DLD1 (cell line): ENCODE data around the gene SLC5A10.

Experiments
- in situ Hi-C: cut with HindIII; loops from 2 replicates; pipeline ENCODE4 v1.10.0; 2017; ENCODE audit warnings: low sequenced_read_pairs

The SLC5A10 gene

DNA sequence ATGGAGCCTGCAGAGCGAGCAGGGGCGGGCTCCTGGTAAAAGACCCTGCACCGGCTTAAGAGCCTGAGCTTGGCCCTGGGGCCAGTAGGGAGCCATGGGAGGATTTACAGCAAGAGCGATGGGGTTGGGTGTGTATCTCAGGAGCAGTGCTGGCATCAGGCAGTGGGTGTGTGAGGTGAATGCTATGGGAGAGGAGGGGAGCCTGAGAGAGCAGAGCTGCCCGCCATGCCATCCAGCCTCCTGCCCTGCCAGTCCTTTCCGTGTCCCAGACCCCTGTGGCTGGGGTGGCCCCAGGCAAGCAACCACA lies 29.3 kb downstream of the SLC5A10 start:
- in situ Hi-C loops: no loop called here

- in situ Hi-C loops: no loop called here
These were observed 29.9 kb downstream of the SLC5A10 start for GRCh38 chr17:18981642-18982424.

DNA sequence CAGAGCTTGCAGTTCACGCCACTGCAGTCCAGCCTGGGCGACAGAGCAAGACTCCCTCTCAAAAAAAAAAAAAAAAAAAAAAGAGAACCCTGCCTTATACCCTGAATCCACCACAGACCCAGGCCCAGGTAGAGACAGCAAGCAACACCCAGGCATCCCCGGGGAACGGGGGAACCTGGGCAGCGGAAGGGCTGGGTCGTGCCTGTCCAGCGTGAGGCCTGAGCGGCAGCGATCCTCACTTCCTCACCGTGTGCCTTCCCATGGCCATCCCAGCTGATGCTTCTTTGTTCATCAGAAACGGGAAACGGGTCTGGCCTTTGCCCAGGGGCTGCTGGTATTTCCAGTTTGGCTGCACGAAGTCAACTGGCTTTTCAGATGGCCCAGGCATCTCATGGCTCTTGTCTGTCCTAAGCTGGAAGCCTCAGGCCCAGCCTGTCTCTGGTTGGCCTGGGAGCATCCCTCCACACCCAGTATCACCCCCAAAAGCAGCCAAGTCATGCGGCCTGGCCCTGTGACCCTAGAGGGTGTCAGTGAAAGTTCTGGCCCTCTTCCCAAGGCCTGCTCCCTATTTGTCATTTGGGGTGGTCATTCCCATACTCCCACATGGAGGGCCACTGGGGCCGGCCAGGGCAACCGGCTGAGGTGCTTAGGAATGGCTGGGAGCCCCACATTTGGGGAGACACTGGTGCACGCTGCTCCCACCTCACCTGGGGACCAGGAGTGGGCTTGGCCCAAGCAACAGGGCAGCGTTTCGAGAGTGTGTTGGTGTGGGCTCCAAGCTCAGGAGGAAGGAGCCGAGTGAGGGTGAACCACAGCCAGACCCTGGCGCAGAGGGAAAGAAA lies 32.5 kb downstream of the SLC5A10 start:
- in situ Hi-C loops: no loop called here

- in situ Hi-C loops: no loop called here
These were observed 33.5 kb downstream of the SLC5A10 start for GRCh38 chr17:18985475-18985874.

- in situ Hi-C loops: no loop called here
These were observed 34.7 kb downstream of the SLC5A10 start for GRCh38 chr17:18986541-18987229.

DNA sequence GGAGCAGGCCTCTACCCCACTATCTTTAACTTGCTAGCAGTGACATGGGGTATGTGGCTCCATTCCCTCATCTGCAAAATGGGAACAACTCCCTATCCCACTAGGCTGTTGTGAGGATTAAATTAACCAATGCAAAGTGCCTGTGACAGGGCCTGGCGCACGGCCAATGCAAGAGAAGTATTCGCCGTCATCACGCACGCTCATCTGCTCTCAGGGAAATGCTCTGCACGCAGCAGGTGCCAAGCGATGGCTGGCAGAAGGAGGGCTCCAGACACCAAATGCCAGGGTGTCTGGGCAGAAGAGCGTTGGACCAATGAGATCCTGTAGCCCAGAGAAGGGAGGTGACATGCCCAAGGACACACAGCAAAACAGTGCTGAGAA lies 35.3 kb downstream of the SLC5A10 start:
- in situ Hi-C loops: no loop called here

GRCh38 chr17:18987862-18988545 lies 36.0 kb downstream of the SLC5A10 start:
- in situ Hi-C loops: no loop called here

- in situ Hi-C loops: no loop called here
These were observed 36.7 kb downstream of the SLC5A10 start for GRCh38 chr17:18988546-18989173.

DNA sequence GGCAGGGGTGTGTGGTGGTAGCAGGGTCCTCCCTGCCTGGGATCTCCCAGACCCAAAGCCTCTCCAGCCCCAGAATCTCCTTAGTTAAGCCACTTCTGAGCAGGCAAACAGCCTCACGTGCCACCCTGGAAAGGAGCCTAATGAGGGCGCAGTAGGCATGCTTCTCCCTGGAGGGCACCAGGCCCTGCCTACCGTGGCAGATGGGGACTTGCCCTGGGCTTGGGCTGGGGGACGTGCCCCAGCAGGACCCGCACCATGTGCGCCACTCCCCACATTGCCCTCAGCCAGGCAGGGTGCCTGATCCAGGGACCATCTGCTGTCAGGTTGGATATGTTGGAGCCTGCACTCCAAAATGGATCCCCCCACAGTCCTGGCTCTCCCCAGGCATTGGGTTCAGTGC lies 38.4 kb downstream of the SLC5A10 start:
- in situ Hi-C loops: no loop called here

DNA sequence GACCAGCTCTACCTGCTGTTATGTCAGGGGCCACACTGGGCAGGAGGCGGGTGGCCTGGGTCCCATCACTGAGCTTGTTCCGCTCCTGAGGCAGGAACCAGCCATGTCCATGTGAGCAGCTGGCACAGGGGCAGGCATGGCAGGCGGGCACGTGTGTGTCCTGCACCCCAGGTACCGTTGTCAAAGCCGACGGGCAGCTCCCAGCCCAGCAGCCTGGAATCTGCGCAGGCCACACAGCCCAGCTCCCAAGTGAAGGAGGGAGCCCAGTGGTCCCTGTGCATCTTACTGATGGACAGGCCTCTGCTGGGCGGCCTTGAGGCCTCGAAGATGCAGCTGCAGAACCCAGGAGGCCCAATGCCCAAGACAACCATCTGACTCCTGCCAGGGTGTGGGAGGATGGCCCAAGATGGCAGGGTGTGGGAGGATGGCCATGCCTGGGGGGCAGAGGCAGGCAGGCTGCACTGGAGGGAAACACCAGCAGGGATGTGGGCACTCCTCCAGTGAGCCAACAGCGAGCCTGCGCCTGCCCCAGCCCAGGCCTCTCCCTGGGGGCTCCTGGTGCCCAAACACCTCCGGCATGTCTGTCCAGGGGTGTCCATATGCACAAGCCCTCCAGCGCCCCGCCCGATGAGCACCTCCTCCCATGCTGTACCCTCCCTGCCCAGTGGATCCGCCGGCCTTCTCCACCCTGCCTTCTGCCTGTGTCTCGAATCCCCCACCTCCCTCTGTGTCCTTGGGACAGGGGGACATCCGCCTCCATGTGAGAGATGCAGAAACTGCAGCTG lies 39.8 kb downstream of the SLC5A10 start:
- in situ Hi-C loops: no loop called here

DNA sequence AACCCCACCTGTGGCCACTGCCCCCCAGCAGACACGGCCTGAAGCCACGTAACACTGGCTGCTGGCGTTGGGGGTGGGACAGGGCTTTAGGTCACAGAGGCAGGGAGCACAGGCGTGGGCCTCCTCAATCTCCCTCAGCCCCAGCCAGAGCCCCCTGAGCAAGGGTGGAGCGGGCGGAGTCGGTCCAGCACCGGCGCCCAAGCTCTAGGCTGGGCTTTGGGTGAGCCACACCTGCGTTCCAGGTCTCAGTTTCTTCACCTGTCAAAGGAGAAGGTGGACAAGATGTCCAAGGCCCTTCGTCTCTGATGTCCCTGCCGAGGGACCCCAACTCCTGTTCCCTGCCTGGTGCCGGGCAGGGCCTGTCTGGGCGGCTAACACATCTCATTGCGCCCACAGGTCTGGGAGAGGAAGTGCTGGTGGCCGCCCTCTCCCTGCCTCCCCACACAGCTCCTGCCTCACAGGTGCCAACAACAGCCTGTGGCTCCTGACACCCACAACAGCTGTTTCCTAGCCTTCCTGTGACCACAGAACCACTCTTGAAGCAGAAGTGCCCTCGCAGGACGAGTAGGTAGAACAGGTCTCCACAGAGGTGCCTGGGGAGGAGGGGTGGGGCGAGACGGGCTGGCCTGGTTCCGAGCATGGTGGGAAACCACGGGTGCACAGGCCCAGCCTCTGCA lies 40.6 kb downstream of the SLC5A10 start:
- in situ Hi-C loops: no loop called here

DNA sequence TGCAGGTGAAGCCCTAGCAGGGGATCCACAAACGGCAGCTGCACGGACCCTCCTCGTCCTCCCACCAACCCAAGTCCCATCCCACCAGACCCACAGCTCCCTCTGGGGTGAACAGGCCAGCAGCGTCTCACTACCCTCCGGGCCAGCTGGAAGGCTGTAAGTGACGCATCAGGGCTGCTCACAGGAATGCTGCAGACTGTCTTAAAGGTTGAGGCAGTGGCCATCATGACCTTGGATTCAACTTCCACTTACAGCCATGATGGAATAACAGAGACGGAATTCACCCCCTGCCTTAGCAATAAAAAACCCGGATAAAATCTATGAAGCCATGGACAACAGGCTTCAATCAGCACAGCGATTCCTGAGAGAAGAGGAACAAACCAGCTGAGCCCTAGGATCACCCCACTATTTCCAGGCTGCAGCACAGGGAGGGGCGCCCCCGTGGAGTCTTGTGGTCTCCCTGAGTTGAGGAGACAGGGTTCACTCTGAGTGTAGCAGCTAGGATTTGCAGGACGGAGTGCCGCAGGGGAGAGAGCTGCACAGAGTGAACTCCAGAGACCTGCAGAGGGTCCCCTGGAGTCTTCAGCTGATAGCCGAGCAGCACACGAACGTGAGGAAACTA lies 42.1 kb downstream of the SLC5A10 start:
- in situ Hi-C loops: no loop called here

DNA sequence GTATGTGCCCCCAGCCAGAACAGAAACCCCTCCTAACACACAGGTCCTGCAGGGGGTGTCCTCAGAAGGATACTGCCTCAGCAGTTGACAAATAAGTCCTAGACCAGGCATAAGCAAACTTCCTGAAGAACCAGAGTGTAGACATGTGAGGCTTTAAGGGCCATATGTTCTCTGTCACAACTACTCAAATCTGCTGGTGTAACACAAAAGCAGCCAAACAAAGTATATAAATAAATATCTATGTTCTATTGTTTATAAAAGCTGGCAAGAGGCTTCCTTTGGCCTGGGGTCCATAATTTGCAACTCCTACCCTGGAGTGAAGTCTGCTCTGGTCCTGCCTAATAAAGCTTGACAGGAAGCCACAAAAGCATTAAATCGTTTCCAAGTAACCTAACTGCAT lies 42.7 kb downstream of the SLC5A10 start:
- in situ Hi-C loops: no loop called here

GRCh38 chr17:18995220-18995619 lies 43.3 kb downstream of the SLC5A10 start:
- in situ Hi-C loops: no loop called here

DNA sequence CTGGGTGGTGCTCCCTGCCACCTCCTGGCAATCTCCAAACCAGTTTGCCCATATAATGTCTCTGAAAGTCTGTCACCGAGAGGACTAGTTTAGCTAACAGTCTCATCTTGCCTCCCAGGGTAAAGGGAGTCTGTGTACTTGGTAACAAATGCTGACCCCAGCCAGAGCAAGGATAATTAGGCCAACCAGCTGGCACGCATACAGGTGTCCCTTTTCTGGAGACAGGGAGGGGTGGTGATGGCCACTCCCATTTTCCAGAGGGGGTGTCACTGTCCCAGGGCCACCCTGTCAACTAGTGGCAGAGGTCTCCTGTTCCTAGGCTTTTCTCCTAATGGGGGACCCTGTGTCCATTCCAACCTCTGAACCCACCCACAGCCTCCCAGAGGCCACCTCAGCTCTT lies 44.5 kb downstream of the SLC5A10 start:
- in situ Hi-C loops: no loop called here

DNA sequence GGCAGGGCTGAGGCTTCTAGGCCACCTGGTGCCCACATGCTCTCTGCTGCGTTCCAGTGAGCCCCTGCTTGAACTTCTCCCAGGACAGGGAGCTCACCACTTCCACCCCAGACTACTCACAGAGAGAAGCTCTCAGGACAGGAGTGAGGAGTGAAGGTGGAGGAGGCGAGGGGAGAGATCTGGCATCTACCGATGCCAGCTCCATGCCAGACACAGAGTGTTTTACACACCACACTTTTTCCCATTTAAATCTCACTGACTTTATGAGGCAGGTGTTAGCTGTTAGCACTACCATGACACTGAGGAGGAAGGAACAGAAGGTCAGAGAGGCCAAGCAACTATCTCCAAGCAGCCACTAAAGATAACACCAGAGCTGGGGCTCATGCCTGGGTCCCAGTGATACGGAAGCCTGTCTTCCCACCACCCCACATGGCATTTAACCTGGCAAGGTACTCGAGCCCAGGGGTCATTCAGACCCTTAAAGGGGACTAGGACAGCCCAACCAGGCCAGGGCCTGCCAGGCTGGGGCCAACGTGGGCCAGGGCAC lies 45.8 kb downstream of the SLC5A10 start:
- in situ Hi-C loops: no loop called here

DNA sequence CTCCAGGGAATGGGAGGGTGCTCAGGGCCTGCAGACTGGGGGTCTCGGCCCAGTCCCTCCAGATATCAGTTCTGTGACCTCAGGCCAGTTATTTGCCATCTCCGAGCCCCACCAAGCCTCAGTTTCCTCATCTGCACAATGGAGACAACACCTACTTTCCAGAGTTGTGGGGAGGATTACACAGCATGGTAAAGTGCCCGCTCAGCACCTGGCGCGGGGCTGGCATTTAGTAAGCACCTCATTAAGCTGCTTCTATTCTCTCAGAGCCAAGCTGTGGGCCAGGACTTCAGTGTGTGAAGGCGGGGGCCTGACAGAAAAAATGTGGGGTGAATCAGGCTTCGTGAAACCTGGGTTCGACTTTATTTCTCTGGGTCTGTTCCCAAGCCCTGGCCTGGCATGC lies 47.4 kb downstream of the SLC5A10 start:
- in situ Hi-C loops: no loop called here

GRCh38 chr17:18999911-19000310 lies 47.9 kb downstream of the SLC5A10 start:
- in situ Hi-C loops: no loop called here
